HepG2 (cell line): ENCODE measurements around the gene FGF10. TPM values are rescaled to one million over a fixed set of nuclear protein-coding genes. Genes with fewer than 3 reads are reported as not detected.

Source experiments
- ATAC-seq: fragments of 200-7000 bp; cut with Tn5 transposase; 3 replicates; pipeline ENCODE4 v1.9.1; 2020; ENCODE audit warnings: mild to moderate bottlenecking, moderate library complexity
- BruUV-seq: library from RNA; stranded (reverse); fragments of 400-500 nt; replicated peaks from 2 replicates; lab custom pipeline; 2021; lab: Mats Ljungman, UMichigan
- CTCF ChIA-PET: fragments of 300-600 bp; formaldehyde crosslinking; extraction: SDS; loops from one replicate; lab custom pipeline; 2021; ENCODE audit warnings: low total read pairs, inconsistent platforms, low intra/inter-chr PET ratio; lab: Yijun Ruan, JAX
- POLR2A ChIA-PET: fragments of 350-600 bp; sonication (Branson Sonifier 250); formaldehyde crosslinking; loops from one replicate; lab custom pipeline; 2020; ENCODE audit warnings: antibody characterized with exemption, inconsistent platforms; lab: Yijun Ruan, JAX
- DNase-seq: peaks from one replicate; pipeline ENCODE4 v3.0.0-alpha.2; 2015; ENCODE audit warnings: low spot score
- FAIRE-seq: peaks from 3 replicates; lab custom pipeline; 2011; peaks lifted over from hg19 to GRCh38; lab: Jason Lieb, UNC
- H2AFZ ChIP-seq: one replicate; pipeline ENCODE4 v1.6.1; 2011; ENCODE audit warnings: low read length, inconsistent platforms
- H3K27ac ChIP-seq: fragments of 300-600 bp; 3 replicates; pipeline ENCODE4 v1.8.0; 2011; ENCODE audit warnings: mixed run types, mild to moderate bottlenecking, mixed read lengths, low read length, inconsistent platforms; ENCODE audit not compliant: insufficient read depth; ENCODE audit errors: extremely low read length
- H3K27me3 ChIP-seq, 2 experiments: fragments of 200-600 bp in 1 of 2; 2 replicates in 1 of 2; 3 replicates in 1 of 2; pipeline versions ENCODE4 v1.6.0 to v1.8.0; 2011; ENCODE audit warnings: low read length in 2 of 2, mild to moderate bottlenecking in 2 of 2, moderate library complexity in 2 of 2, inconsistent platforms in 1 of 2; ENCODE audit not compliant: insufficient read depth in 2 of 2, control insufficient read depth in 1 of 2
- H3K36me3 ChIP-seq, 2 experiments: fragments of 200-600 bp in 1 of 2; replicated peaks in 1 of 2; 2 replicates in 1 of 2; 3 replicates in 1 of 2; pipeline versions ENCODE4 v1.5.1 to v1.8.0; 2011; ENCODE audit warnings: low read length in 2 of 2, inconsistent platforms in 1 of 2; ENCODE audit not compliant: insufficient read depth in 2 of 2, control insufficient read depth in 1 of 2
- H3K4me1 ChIP-seq: 2 replicates; pipeline ENCODE4 v1.5.1; 2012; ENCODE audit warnings: low read length, inconsistent platforms; ENCODE audit not compliant: insufficient read depth
- H3K4me2 ChIP-seq: 2 replicates; pipeline ENCODE4 v1.6.0; 2011; ENCODE audit warnings: low read depth, low read length, inconsistent platforms
- H3K4me3 ChIP-seq, 3 experiments: fragments of 200-600 bp in 1 of 3; sonication (generic), shearing (Covaris generic) in 1 of 3; replicated peaks in 1 of 3; 2 replicates each; pipeline ENCODE4 v1.5.1; 2011 to 2016; ENCODE audit warnings: low read length in 3 of 3, inconsistent platforms in 2 of 3, low read depth in 2 of 3, mild to moderate bottlenecking in 2 of 3, control low read depth in 1 of 3, mixed read lengths in 1 of 3; ENCODE audit not compliant: insufficient read depth in 1 of 3
- H3K79me2 ChIP-seq: one replicate; pipeline ENCODE4 v1.6.1; 2011; ENCODE audit warnings: low read length, inconsistent platforms; ENCODE audit not compliant: insufficient read depth
- H3K9ac ChIP-seq: 2 replicates; pipeline ENCODE4 v1.6.0; 2011; ENCODE audit warnings: mild to moderate bottlenecking, low read depth, low read length, inconsistent platforms; ENCODE audit not compliant: insufficient read depth
- H3K9me3 ChIP-seq: 2 replicates; pipeline ENCODE4 v1.5.1; 2012; ENCODE audit warnings: mild to moderate bottlenecking, low read length
- H4K20me1 ChIP-seq: 2 replicates; pipeline ENCODE4 v1.6.0; 2011; ENCODE audit warnings: inconsistent platforms, mild to moderate bottlenecking, low read length, moderate library complexity; ENCODE audit not compliant: insufficient read depth
- CSRNP1 ChIP-seq: sonication (generic); formaldehyde crosslinking; IDR thresholded peaks from 2 replicates; pipeline ENCODE4 v1.8.1; 2023; ENCODE audit warnings: mild to moderate bottlenecking, missing genetic modification reagents
- DDIT3 ChIP-seq: sonication (generic); formaldehyde crosslinking; IDR thresholded peaks from 2 replicates; pipeline ENCODE4 v1.4.0; 2020; ENCODE audit warnings: mild to moderate bottlenecking, missing genetic modification reagents
- EZH2 ChIP-seq: conservative IDR thresholded peaks from 2 replicates; pipeline ENCODE4 v1.6.1; 2012; ENCODE audit warnings: mild to moderate bottlenecking, low read depth, low read length, moderate library complexity
- FOXK2 ChIP-seq: fragments of 450-650 bp; IDR thresholded peaks from 2 replicates; pipeline ENCODE4 v1.6.1; 2016
- HDAC1 ChIP-seq: sonication (generic); formaldehyde crosslinking; IDR thresholded peaks from 2 replicates; pipeline ENCODE4 v1.5.1; 2020; ENCODE audit warnings: mild to moderate bottlenecking, missing genetic modification reagents
- LBX2 ChIP-seq: sonication (generic); formaldehyde crosslinking; IDR thresholded peaks from 2 replicates; pipeline ENCODE4 v1.5.0; 2020; ENCODE audit warnings: missing genetic modification reagents, mild to moderate bottlenecking, borderline replicate concordance
- MAFF ChIP-seq: IDR thresholded peaks from 2 replicates; pipeline ENCODE4 v1.6.1; 2011; ENCODE audit warnings: low read depth, low read length, improper control_type of control experiment
- PATZ1 ChIP-seq: sonication (generic); formaldehyde crosslinking; IDR thresholded peaks from 2 replicates; pipeline ENCODE4 v1.4.0; 2020; ENCODE audit warnings: missing genetic modification reagents
- POGZ ChIP-seq: sonication (generic); formaldehyde crosslinking; IDR thresholded peaks from 2 replicates; pipeline ENCODE4 v1.4.0; 2020; ENCODE audit warnings: mild to moderate bottlenecking, missing genetic modification reagents
- TOE1 ChIP-seq: sonication (generic); formaldehyde crosslinking; IDR thresholded peaks from 2 replicates; pipeline ENCODE4 v1.4.0; 2020; ENCODE audit warnings: mild to moderate bottlenecking, missing genetic modification reagents
- U2AF2 ChIP-seq: fragments of 200-400 bp; formaldehyde crosslinking; IDR thresholded peaks from 2 replicates; pipeline ENCODE4 v1.6.1; 2017; ENCODE audit warnings: low read depth, mild to moderate bottlenecking, low read length
- ZMAT5 ChIP-seq: sonication (generic); formaldehyde crosslinking; IDR thresholded peaks from 2 replicates; pipeline ENCODE4 v1.5.0; 2020; ENCODE audit warnings: mild to moderate bottlenecking, low read depth, missing genetic modification reagents, borderline replicate concordance
- ZMYM4 ChIP-seq: sonication (generic); formaldehyde crosslinking; IDR thresholded peaks from 2 replicates; pipeline ENCODE4 v1.8.1; 2023; ENCODE audit warnings: mild to moderate bottlenecking, missing genetic modification reagents
- ZNF558 ChIP-seq: sonication (generic); formaldehyde crosslinking; IDR thresholded peaks from 2 replicates; pipeline ENCODE4 v1.9.0; 2022; ENCODE audit warnings: mild to moderate bottlenecking, missing genetic modification reagents, borderline replicate concordance
- ZNF839 ChIP-seq: sonication (generic); formaldehyde crosslinking; IDR thresholded peaks from 2 replicates; pipeline ENCODE4 v1.4.0; 2020; ENCODE audit warnings: missing genetic modification reagents, mild to moderate bottlenecking, borderline replicate concordance
- WGBS: methylation state at CpG from one replicate; pipeline ENCODE4 v1.1.6; 2017; ENCODE audit warnings: low lambda C conversion rate; 5-methylcytosine and 5-hydroxymethylcytosine counted together
- in situ Hi-C: cut with HindIII; loops from 2 replicates; pipeline ENCODE4 v1.10.0; 2017; ENCODE audit warnings: low pct_unique_long_range_greater_than_20kb; ENCODE audit not compliant: extremely low pct_ligation_motif_present
- intact Hi-C: fragments of 100-400 bp; cut with micrococcal nuclease; formaldehyde crosslinking; loops from one replicate; pipeline ENCODE4 v1.10.0; 2022; ENCODE audit not compliant: unreplicated experiment
- polyA plus RNA-seq, 8 experiments: library from polyadenylated mRNA; depleted of rRNA in 3 of 8; stranded (reverse) in 7 of 8; unstranded in 1 of 8; fragments of >200 nt; fragmentation: Illumina TruSeq in 4 of 8; extraction: Trizol in 4 of 8; gene quantifications; 2 replicates each; pipeline versions ENCODE4 v1.2.1 to v1.2.3, GENCODE V29; 2011 to 2016; ENCODE audit warnings: low read depth in 4 of 8, missing spikeins in 1 of 8, mixed read lengths in 1 of 8; ENCODE audit not compliant: insufficient read depth in 1 of 8
- total RNA-seq, 5 experiments: library from RNA; depleted of rRNA; stranded (reverse); fragments of >200 nt; fragmentation: Illumina TruSeq; extraction: Trizol; gene quantifications; 2 replicates each; pipeline ENCODE4 v1.2.3, GENCODE V29; 2016; ENCODE audit warnings: low read depth in 1 of 5

Gene FGF10
- total and polyA plus RNA-seq, 2 of the 13 experiments (the other 11 are each of a cell fraction or from before 2014, with no cell fraction given): not detected

GRCh38 chr5:44388321-44389089 lies 715 bp downstream of the FGF10 start (continued):
- no peak for TF ChIP-seq PATZ1 (CRISPR knock-in tag)
- TF ChIP-seq, all 625 proteins: peak for 0

- FAIRE-seq: no peak
- in situ Hi-C loops (no loop called here), intact Hi-C loops (no loop called here)
- no peaks in the 10 kb centered on the region for H3K79me2 ChIP-seq
- H3K9ac ChIP-seq: no peak overlapping the region
- H3K4me1 ChIP-seq: no peaks in the 10 kb centered on the region
- H2AFZ ChIP-seq: no peak overlapping the region
- no TSS peak for BruUV-seq
- no peaks in the 10 kb centered on the region for H4K20me1 ChIP-seq
- no peak overlapping the region for H3K27ac ChIP-seq
- no peaks in the 10 kb centered on the region for H3K36me3 ChIP-seq
- H3K4me2 ChIP-seq: no peak overlapping the region
- no peaks in the 10 kb centered on the region for H3K9me3 ChIP-seq
- DNase-seq: no peak
- peaks cover 0 to 32% of the 10 kb centered on the region in 2 experiments; a peak in 4 of 5 replicates for H3K27me3 ChIP-seq
- POLR2A ChIA-PET: no interaction called here
- ATAC-seq: no peak
- no peak for TF ChIP-seq ZNF839 (CRISPR knock-in tag)
- TF ChIP-seq EZH2: no peak
- no peak for TF ChIP-seq CSRNP1
- TF ChIP-seq DDIT3 (CRISPR knock-in tag): no peak
- no peak for TF ChIP-seq FOXK2
- no peak for TF ChIP-seq LBX2 (CRISPR knock-in tag)
- TF ChIP-seq POGZ (CRISPR knock-in tag): no peak
- no peak for TF ChIP-seq TOE1
- no peak for TF ChIP-seq U2AF2
- TF ChIP-seq HDAC1 (CRISPR knock-in tag): no peak
- no peak for TF ChIP-seq ZMAT5 (CRISPR knock-in tag)
- no peak for TF ChIP-seq MAFF
- no peak for TF ChIP-seq ZNF558
- no peak for TF ChIP-seq ZMYM4 (CRISPR knock-in tag)
- CTCF ChIA-PET: no interaction called here
- 41% methylated on average over 11 of the region's 11 CpGs for WGBS
- no peak overlapping the region for H3K4me3 ChIP-seq
These were observed 1.3 kb downstream of the FGF10 start for GRCh38 chr5:44387921-44388320.
